ENCODE results near the gene LMAN1L.

LMAN1L gene

GRCh38 chr15:74857671-74858368 is 45.2 kb downstream of the LMAN1L start:
- TF ChIP-seq TAF1 (IDR thresholded peaks at IDR 0.05; ENCODE audit: low read depth, low read length) = no peak
- TF ChIP-seq SPI1 (IDR thresholded peaks at IDR 0.05; ENCODE audit: low read depth, low read length) = no peak
- TF ChIP-seq POLR2A (IDR thresholded peaks at IDR 0.05; ENCODE audit: low read depth, low read length) = no peak
- TF ChIP-seq PAX5 (IDR thresholded peaks at IDR 0.05; ENCODE audit: insufficient read depth, low read length, severe bottlenecking) = no peak
- DNase-seq (ENCODE audit: insufficient read length, low spot score) (no peak), FAIRE-seq (peak; percentile 86)

GRCh38 chr15:74858369-74858740 is 45.7 kb downstream of the LMAN1L start:
- TF ChIP-seq POU2F2 (IDR thresholded peaks at IDR 0.05; ENCODE audit: low read depth, low read length) = no peak
- TF ChIP-seq POLR2AphosphoS5 (IDR thresholded peaks at IDR 0.05; ENCODE audit: low read depth, low read length) = no peak
- TF ChIP-seq POLR2A (IDR thresholded peaks at IDR 0.05; ENCODE audit: low read depth, low read length) = no peak
- no peak for TF ChIP-seq PAX5 (IDR thresholded peaks at IDR 0.05; ENCODE audit: insufficient read depth, low read length, severe bottlenecking)
- no peak for TF ChIP-seq SPI1 (IDR thresholded peaks at IDR 0.05; ENCODE audit: low read depth, low read length)
- no peak for TF ChIP-seq TAF1 (IDR thresholded peaks at IDR 0.05; ENCODE audit: low read depth, low read length)
- FAIRE-seq (no peak), DNase-seq (ENCODE audit: insufficient read length, low spot score) (no peak)

GRCh38 chr15:74863239-74864056 is 50.8 kb downstream of the LMAN1L start:
- FAIRE-seq (peak; percentile 13), DNase-seq (ENCODE audit: insufficient read length, low spot score) (no peak)
- no peak for TF ChIP-seq POLR2AphosphoS5 (IDR thresholded peaks at IDR 0.05; ENCODE audit: low read depth, low read length)
- no peak for TF ChIP-seq SPI1 (IDR thresholded peaks at IDR 0.05; ENCODE audit: low read depth, low read length)
- no peak for TF ChIP-seq PAX5 (IDR thresholded peaks at IDR 0.05; ENCODE audit: insufficient read depth, low read length, severe bottlenecking)
- TF ChIP-seq TAF1 (IDR thresholded peaks at IDR 0.05; ENCODE audit: low read depth, low read length) = no peak
- TF ChIP-seq POLR2A (IDR thresholded peaks at IDR 0.05; ENCODE audit: low read depth, low read length) = no peak
- no peak for TF ChIP-seq POU2F2 (IDR thresholded peaks at IDR 0.05; ENCODE audit: low read depth, low read length)

- FAIRE-seq = no peak
- DNase-seq (ENCODE audit: insufficient read length, low spot score) = no peak
- TF ChIP-seq POLR2AphosphoS5 (IDR thresholded peaks at IDR 0.05; ENCODE audit: low read depth, low read length) (no peak), TAF1 (IDR thresholded peaks at IDR 0.05; ENCODE audit: low read depth, low read length) (no peak), PAX5 (IDR thresholded peaks at IDR 0.05; ENCODE audit: insufficient read depth, low read length, severe bottlenecking) (no peak), POLR2A (IDR thresholded peaks at IDR 0.05; ENCODE audit: low read depth, low read length) (no peak), POU2F2 (IDR thresholded peaks at IDR 0.05; ENCODE audit: low read depth, low read length) (no peak), SPI1 (IDR thresholded peaks at IDR 0.05; ENCODE audit: low read depth, low read length) (no peak)
Observed at GRCh38 chr15:74864296-74864695, 51.7 kb downstream of the LMAN1L start.

GRCh38 chr15:74865316-74865715 is 52.7 kb downstream of the LMAN1L start:
- no peak for FAIRE-seq
- no peak for DNase-seq (ENCODE audit: insufficient read length, low spot score)
- TF ChIP-seq POLR2A (IDR thresholded peaks at IDR 0.05; ENCODE audit: low read depth, low read length) = no peak
- no peak for TF ChIP-seq TAF1 (IDR thresholded peaks at IDR 0.05; ENCODE audit: low read depth, low read length)
- no peak for TF ChIP-seq PAX5 (IDR thresholded peaks at IDR 0.05; ENCODE audit: insufficient read depth, low read length, severe bottlenecking)
- no peak for TF ChIP-seq POLR2AphosphoS5 (IDR thresholded peaks at IDR 0.05; ENCODE audit: low read depth, low read length)
- no peak for TF ChIP-seq SPI1 (IDR thresholded peaks at IDR 0.05; ENCODE audit: low read depth, low read length)
- no peak for TF ChIP-seq POU2F2 (IDR thresholded peaks at IDR 0.05; ENCODE audit: low read depth, low read length)

- TF ChIP-seq POU2F2 (IDR thresholded peaks at IDR 0.05; ENCODE audit: low read depth, low read length) = no peak
- no peak for TF ChIP-seq POLR2AphosphoS5 (IDR thresholded peaks at IDR 0.05; ENCODE audit: low read depth, low read length)
- no peak for TF ChIP-seq TAF1 (IDR thresholded peaks at IDR 0.05; ENCODE audit: low read depth, low read length)
- TF ChIP-seq POLR2A (IDR thresholded peaks at IDR 0.05; ENCODE audit: low read depth, low read length) = no peak
- no peak for TF ChIP-seq SPI1 (IDR thresholded peaks at IDR 0.05; ENCODE audit: low read depth, low read length)
- TF ChIP-seq PAX5 (IDR thresholded peaks at IDR 0.05; ENCODE audit: insufficient read depth, low read length, severe bottlenecking) = no peak
- DNase-seq (ENCODE audit: insufficient read length, low spot score) = no peak
- no peak for FAIRE-seq
Observed at GRCh38 chr15:74866090-74866489, 53.5 kb downstream of the LMAN1L start.

GRCh38 chr15:74867466-74868038 is 54.9 kb downstream of the LMAN1L start:
- DNase-seq (ENCODE audit: insufficient read length, low spot score) = no peak
- TF ChIP-seq SPI1 (IDR thresholded peaks at IDR 0.05; ENCODE audit: low read depth, low read length) (peak; percentile 31), POLR2AphosphoS5 (IDR thresholded peaks at IDR 0.05; ENCODE audit: low read depth, low read length) (no peak), POLR2A (IDR thresholded peaks at IDR 0.05; ENCODE audit: low read depth, low read length) (no peak), TAF1 (IDR thresholded peaks at IDR 0.05; ENCODE audit: low read depth, low read length) (no peak), POU2F2 (IDR thresholded peaks at IDR 0.05; ENCODE audit: low read depth, low read length) (no peak), PAX5 (IDR thresholded peaks at IDR 0.05; ENCODE audit: insufficient read depth, low read length, severe bottlenecking) (no peak)
- no peak for FAIRE-seq

GRCh38 chr15:74868059-74868458 is 55.4 kb downstream of the LMAN1L start:
- FAIRE-seq (no peak), DNase-seq (ENCODE audit: insufficient read length, low spot score) (no peak)
- TF ChIP-seq POLR2AphosphoS5 (IDR thresholded peaks at IDR 0.05; ENCODE audit: low read depth, low read length) (no peak), POU2F2 (IDR thresholded peaks at IDR 0.05; ENCODE audit: low read depth, low read length) (no peak), SPI1 (IDR thresholded peaks at IDR 0.05; ENCODE audit: low read depth, low read length) (0 out of 2 replicates have a peak, but pooled peaks have one; percentile 14), TAF1 (IDR thresholded peaks at IDR 0.05; ENCODE audit: low read depth, low read length) (no peak), POLR2A (IDR thresholded peaks at IDR 0.05; ENCODE audit: low read depth, low read length) (no peak), PAX5 (IDR thresholded peaks at IDR 0.05; ENCODE audit: insufficient read depth, low read length, severe bottlenecking) (no peak)

GRCh38 chr15:74869372-74869725 is 56.7 kb downstream of the LMAN1L start:
- FAIRE-seq (no peak), DNase-seq (ENCODE audit: insufficient read length, low spot score) (no peak)
- TF ChIP-seq POLR2AphosphoS5 (IDR thresholded peaks at IDR 0.05; ENCODE audit: low read depth, low read length) (no peak), TAF1 (IDR thresholded peaks at IDR 0.05; ENCODE audit: low read depth, low read length) (no peak), POLR2A (IDR thresholded peaks at IDR 0.05; ENCODE audit: low read depth, low read length) (no peak), POU2F2 (IDR thresholded peaks at IDR 0.05; ENCODE audit: low read depth, low read length) (no peak)

Measured in GM12891 (cell line).